DND-41 (cell line): ENCODE results near the gene MSANTD1.

Source experiments
- ATAC-seq: fragments of 200-7000 bp; cut with Tn5 transposase; 3 replicates; pipeline ENCODE4 v1.9.1; 2021; ENCODE audit warnings: low read depth; ENCODE audit not compliant: insufficient read depth
- DNase-seq: peaks from one replicate; pipeline ENCODE4 v3.0.0-alpha.2; 2020
- H2AFZ ChIP-seq: 2 replicates; pipeline ENCODE4 v1.6.0; 2012; ENCODE audit warnings: low read depth, low read length
- H3K27ac ChIP-seq: 2 replicates; pipeline ENCODE4 v1.5.1; 2012; ENCODE audit warnings: low read length, inconsistent platforms
- H3K27me3 ChIP-seq: fragments of 200-600 bp; sonication (generic); 2 replicates; pipeline ENCODE4 v1.6.0; 2012; ENCODE audit warnings: low read length, mild to moderate bottlenecking, inconsistent platforms; ENCODE audit not compliant: insufficient read depth, poor library complexity
- H3K36me3 ChIP-seq: 2 replicates; pipeline ENCODE4 v1.5.1; 2012; ENCODE audit warnings: low read length, inconsistent platforms; ENCODE audit not compliant: insufficient read depth
- H3K4me1 ChIP-seq: 2 replicates; pipeline ENCODE4 v1.5.1; 2012; ENCODE audit warnings: mild to moderate bottlenecking, low read length; ENCODE audit not compliant: insufficient read depth
- H3K4me2 ChIP-seq: 2 replicates; pipeline ENCODE4 v1.6.0; 2012; ENCODE audit warnings: mild to moderate bottlenecking, moderate library complexity, low read length, inconsistent platforms; ENCODE audit not compliant: insufficient read depth
- H3K4me3 ChIP-seq, 2 experiments: fragments of 200-600 bp in 1 of 2; shearing (Covaris generic) in 1 of 2; 2 replicates each; pipeline ENCODE4 v1.5.1; 2012 to 2016; ENCODE audit warnings: inconsistent platforms in 2 of 2, low read length in 2 of 2, mild to moderate bottlenecking in 2 of 2, low read depth in 1 of 2, moderate library complexity in 1 of 2
- H3K79me2 ChIP-seq: 2 replicates; pipeline ENCODE4 v1.6.0; 2012; ENCODE audit warnings: low read length, inconsistent platforms; ENCODE audit not compliant: insufficient read depth
- H3K9ac ChIP-seq: 2 replicates; pipeline ENCODE4 v1.6.0; 2012; ENCODE audit warnings: low read depth, mild to moderate bottlenecking, inconsistent platforms, low read length, moderate library complexity
- H3K9me3 ChIP-seq: 2 replicates; pipeline ENCODE4 v1.5.1; 2012; ENCODE audit warnings: low read length, moderate library complexity, mild to moderate bottlenecking, inconsistent platforms; ENCODE audit not compliant: insufficient read depth, severe bottlenecking
- H4K20me1 ChIP-seq: 2 replicates; pipeline ENCODE4 v1.6.0; 2012; ENCODE audit warnings: low read length; ENCODE audit not compliant: insufficient read depth
- CTCF ChIP-seq: IDR thresholded peaks from 2 replicates; pipeline ENCODE4 v1.5.1; 2012; ENCODE audit warnings: borderline replicate concordance, low read length, moderate library complexity, mild to moderate bottlenecking; ENCODE audit not compliant: poor library complexity, severe bottlenecking; ENCODE audit errors: extremely low read depth
- EZH2 ChIP-seq: IDR thresholded peaks from 3 replicates; pipeline ENCODE4 v1.6.1; 2012; ENCODE audit warnings: borderline replicate concordance, low read depth, mild to moderate bottlenecking, moderate library complexity, low read length, inconsistent platforms; ENCODE audit not compliant: severe bottlenecking

Gene MSANTD1

GRCh38 chr4:3257103-3257555 lies 8.2 kb downstream of the MSANTD1 start:
- Histone ChIP-seq H3K9ac (no peak overlapping the region), H3K4me1 (no peaks in the 10 kb centered on the region), H3K9me3 (no peaks in the 10 kb centered on the region), H3K27ac (no peak overlapping the region), H3K4me2 (no peak overlapping the region), H3K27me3 (no peaks in the 10 kb centered on the region), H3K79me2 (no peaks in the 10 kb centered on the region), H3K36me3 (no peaks in the 10 kb centered on the region), H3K4me3 (no peak overlapping the region), H2AFZ (no peak overlapping the region), H4K20me1 (no peaks in the 10 kb centered on the region; the same call in 1 of the 2 replicates)
- ATAC-seq = no peak
- TF ChIP-seq EZH2 = no peak
- no peak for TF ChIP-seq CTCF
- DNase-seq = no peak

GRCh38 chr4:3257556-3258482 lies 8.9 kb downstream of the MSANTD1 start:
- Histone ChIP-seq H4K20me1 (no peaks in the 10 kb centered on the region; the same call in 1 of the 2 replicates), H3K27me3 (no peaks in the 10 kb centered on the region), H3K27ac (no peak overlapping the region), H3K79me2 (no peaks in the 10 kb centered on the region), H3K9ac (no peak overlapping the region), H3K4me3 (no peak overlapping the region), H3K9me3 (no peaks in the 10 kb centered on the region), H3K4me2 (no peak overlapping the region), H2AFZ (no peak overlapping the region), H3K36me3 (no peaks in the 10 kb centered on the region), H3K4me1 (no peaks in the 10 kb centered on the region)
- ATAC-seq (no peak), DNase-seq (no peak)
- TF ChIP-seq CTCF = no peak
- no peak for TF ChIP-seq EZH2

GRCh38 chr4:3261411-3262207 lies 12.7 kb downstream of the MSANTD1 start:
- no peaks in the 10 kb centered on the region for H3K27me3 ChIP-seq

More at GRCh38 chr4:3261411-3262207, 12.7 kb downstream of the MSANTD1 start:
- H3K4me2 ChIP-seq = no peak overlapping the region
- no peaks in the 10 kb centered on the region for H3K9me3 ChIP-seq
- TF ChIP-seq CTCF (no peak), EZH2 (no peak)
- H3K4me1 ChIP-seq = no peaks in the 10 kb centered on the region
- no peak overlapping the region for H3K27ac ChIP-seq
- ATAC-seq (no peak), DNase-seq (no peak)
- H2AFZ ChIP-seq = no peak overlapping the region
- H3K9ac ChIP-seq = no peak overlapping the region
- H3K79me2 ChIP-seq = no peaks in the 10 kb centered on the region
- no peak overlapping the region for H3K4me3 ChIP-seq
- no peaks in the 10 kb centered on the region for H3K36me3 ChIP-seq
- no peaks in the 10 kb centered on the region; the same call in 1 of the 2 replicates for H4K20me1 ChIP-seq
